ENCODE data around the gene CPSF4.
A peak's percentile ranks its signal among the peaks of the same experiment; 100 is the strongest.
"Not testable (repeated sequence)": the region's sequence is repeated elsewhere in the genome, so short reads cannot be mapped to it uniquely, and the experiment has no call there.

The CPSF4 gene

DNA sequence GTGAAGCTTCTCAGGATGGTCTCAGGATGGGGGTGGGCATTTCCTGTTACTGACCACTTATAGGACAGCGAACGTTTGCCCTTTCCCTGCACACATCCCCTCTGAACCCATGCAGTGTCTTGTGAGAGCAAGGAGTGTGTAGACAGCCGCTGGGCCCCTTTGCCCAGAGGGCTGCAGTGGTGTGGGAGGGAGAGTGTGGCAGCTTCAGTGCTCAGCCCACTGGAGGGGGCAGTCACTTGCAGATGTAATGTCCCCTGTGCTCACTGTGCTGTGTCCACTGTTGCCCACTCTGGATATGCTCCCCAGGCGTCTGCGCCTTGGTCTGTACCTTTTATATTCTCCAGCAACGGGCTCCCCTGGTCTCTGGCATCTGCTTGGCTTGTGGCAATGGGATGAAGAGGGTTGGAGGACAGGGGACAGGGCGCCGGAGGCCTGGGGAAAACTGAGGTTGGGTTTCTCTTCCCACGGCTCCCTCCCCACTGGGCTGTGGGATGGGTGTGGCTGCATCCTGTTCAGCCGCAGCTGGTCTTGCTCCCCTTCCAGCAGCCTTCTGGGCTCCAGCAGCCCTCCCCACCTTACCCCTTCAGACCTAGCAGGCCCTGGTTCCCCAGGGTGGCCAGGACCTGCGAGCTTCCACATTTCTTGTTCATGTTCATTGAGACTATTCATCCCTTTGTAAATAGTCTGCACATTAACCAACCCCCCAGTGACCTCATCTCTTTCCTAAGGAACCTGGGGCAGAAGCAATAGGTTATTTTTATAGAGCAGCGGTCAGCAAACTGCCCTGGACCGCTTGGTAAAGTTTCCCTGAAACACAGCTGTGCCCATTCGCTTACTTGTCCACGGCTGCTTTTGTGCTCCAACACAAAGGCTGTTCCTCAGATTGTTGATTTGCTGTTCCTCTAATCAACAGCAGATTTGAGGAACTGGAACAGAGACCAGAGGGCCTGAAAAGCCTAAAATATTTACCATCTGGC, 40.0 kb downstream of the CPSF4 start:
- DNase-seq (ENCODE audit: insufficient read length, low spot score), result no peak
- no peak for FAIRE-seq

DNA sequence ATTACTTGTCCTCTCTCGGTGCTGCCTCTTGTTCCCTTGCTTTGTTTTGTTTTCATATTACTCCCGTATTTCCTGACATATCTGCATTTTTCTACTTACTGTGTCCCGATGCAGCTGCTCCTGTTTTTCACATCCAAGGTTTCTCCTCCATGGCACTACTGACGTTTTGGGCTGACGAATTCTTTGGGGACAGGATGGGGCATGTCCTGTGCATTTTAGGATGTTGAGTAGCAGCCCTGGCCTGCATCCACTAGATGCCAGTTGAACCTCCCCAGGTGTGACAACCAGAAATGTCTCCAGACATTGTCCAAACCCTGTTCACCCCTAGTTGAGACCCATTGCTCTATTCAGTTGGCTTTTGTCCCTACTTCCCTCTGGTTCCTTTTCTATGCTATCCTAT, 46.4 kb downstream of the CPSF4 start:
- FAIRE-seq (no peak), DNase-seq (ENCODE audit: insufficient read length, low spot score) (no peak)

DNA sequence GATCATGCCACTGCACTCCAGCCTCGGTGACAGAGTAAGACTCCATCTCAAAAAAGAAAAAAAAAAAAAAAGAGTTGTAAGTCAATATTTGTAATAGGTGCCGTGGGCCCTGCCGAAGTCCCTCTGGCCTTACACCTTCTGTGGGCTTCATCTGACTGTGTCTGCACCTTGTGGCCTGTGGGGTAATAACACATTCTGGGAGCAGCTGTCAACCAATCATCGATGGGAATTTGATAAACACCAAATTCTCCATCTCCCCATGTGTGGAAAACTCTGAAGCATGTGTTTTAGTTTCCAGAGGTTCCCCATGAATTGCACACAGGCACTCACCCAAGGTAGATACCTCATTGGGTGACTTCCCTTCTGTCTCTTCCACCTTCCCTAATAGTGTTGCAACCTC, 50.5 kb downstream of the CPSF4 start:
- DNase-seq (ENCODE audit: insufficient read length, low spot score), result no peak
- FAIRE-seq, result no peak

DNA sequence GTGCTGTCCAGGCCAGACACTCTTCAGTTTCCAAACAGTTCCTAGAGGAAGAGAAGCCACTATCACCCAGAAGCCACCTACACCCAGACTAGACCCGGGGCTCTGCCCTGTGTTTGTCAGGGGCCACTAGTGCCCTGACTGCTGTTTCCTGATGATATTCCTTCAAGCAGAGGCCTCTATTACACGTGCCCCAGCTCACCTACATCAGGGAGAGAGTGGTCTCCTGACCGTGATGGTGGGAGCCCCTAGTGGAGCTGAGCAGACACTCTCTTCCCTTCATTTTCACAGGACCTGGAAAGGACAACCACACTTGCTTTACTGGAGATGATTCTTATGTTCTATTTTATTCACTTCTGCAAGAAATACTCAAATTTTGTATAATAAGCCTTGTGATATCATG, 52.1 kb downstream of the CPSF4 start:
- FAIRE-seq, result no peak
- no peak for DNase-seq (ENCODE audit: insufficient read length, low spot score)

DNA sequence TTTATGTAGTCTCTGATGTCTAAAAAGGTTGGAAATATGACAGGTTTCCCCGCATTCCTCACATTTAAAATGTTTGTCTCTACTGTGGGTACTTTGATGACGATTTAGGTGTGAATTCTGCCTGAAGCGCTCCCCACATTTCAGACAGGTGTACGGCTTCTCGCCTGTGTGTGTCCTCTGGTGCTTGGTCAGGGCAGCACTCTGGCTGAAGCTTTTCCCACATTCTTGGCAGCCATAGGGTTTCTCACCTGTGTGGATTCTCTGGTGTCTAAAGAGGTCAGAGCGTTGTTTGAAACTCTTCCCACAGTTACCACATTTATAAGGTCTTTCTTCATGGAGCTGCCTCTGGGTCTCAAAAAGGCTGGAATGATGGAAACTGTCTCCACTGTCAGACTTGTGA, 55.1 kb downstream of the CPSF4 start:
- DNase-seq (ENCODE audit: insufficient read length, low spot score) (no peak), FAIRE-seq (no peak)

DNA sequence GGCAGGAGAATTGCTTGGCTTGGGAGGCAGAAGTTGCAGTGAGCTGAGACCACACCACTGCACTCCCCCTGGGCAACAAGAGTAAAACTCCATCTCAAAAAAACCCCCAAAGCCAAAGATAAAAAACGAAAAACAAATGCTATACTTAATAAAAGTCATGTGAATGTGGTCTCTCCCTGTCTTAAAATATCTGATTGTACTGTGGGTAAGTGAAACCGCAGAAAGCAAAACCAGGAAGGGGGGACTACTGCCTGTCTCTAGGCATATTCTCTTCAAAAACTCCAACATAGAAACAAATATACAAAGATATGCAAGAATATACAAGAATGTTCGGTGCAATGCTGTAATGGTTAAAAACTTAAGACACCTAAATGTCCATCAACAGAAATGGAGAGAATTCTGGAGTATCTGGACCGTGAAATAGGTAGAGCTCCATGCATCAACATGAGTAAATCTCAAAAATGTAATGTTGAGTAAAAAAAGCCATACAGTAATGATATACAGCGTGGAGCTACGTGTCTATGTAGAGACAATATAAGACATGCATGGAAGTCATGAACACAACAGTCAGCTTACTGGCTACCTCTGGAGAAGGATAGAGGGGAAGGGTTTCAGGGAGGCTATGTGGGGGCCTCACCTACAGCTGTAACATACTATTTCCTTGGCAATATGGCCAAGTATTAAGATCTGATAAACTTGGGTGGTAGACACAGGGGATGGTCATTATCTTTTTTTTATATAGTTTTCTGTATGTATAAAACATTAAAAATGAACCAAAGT, 59.2 kb downstream of the CPSF4 start:
- FAIRE-seq, result no peak
- no peak for DNase-seq (ENCODE audit: insufficient read length, low spot score)

DNA sequence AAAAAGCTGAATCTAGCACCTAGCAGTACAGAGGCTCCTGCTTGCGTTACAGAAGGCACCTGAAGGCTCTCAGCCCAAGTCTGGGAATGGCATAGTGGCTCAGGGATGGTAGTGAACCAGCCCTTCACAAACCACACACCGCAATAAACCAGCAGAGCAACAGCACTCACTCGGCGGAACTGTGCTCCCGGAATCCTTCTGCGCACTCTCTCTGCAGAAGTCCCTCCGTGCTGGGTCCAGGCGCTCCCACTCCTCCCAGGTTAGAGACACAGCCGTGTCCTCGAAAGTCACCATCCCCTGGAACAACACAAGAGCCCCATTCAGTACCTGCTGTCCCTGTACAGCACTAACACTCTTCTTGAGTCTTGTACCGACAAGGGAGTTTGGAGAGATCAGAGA, 59.8 kb downstream of the CPSF4 start:
- DNase-seq (ENCODE audit: insufficient read length, low spot score) (no peak), FAIRE-seq (no peak)

DNA sequence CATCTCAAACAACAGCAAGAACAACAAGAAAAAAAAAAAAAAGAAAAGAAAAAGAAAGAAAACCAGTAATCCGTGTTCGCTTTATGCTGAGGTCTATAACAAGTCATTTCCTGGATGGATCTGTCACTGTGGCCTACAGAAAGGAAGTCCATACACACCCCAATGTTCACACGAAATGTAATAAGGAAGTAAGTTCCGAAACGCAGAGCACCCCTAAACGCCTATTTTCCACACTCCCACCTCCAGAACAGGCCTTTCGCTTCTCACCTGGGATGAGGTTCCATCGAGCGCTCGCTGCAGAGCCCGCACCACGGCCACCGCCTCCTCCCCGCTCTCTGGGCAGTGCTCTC, 60.6 kb downstream of the CPSF4 start:
- DNase-seq (ENCODE audit: insufficient read length, low spot score), result peak; percentile 14
- FAIRE-seq, result no peak

DNA sequence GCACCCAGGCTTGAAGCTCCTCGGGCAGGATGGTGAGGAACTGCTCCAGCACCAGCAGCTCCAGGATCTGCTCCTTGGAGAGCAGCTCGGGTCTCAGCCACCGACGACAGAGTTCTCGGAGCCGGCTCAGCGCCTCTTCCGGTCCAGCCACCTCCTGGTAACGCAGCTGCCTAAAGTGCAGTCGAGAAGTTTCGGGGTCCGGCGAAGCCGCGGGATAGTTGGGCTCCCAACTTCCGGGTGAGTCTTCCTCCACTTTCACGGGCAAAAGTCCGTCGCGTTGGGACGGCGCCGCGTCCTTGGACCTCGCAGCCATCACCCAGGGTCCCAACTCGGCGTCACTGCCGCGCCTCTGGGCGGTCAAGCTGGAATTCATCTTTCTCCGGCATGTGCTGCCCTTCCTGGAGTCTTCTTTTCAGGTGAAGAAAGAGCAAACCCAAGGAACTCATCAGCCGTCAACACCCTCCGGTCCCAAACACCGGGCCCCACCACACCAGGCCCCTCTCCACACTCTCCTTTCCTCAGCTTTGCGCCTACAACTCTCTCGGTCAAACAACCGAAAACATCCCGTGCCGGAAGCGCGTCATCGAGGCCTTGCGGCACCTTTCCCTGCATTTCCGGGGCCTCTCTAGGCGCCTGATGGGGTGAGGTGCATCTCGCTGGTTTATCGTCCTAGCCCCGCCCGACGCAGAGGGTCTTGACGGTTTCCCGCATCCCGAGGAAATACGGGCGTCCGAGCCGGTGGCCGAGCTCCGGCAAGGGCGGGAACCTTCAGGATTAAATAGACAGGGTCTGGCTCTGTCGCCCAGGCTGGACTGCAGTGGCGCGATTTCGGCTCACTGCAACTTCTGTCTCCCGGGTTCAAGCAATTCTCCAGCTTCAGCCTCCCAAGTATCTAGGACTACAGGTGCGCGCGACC, 61.2 kb downstream of the CPSF4 start, which contains the start of gene ZNF394:
TSS of gene ZNF394 (minus strand) at position 561 of the 916 bp plus-strand sequence. CDS start at position 373, 188 bp downstream.
- DNase-seq (ENCODE audit: insufficient read length, low spot score), result peak; percentile 76

DNA sequence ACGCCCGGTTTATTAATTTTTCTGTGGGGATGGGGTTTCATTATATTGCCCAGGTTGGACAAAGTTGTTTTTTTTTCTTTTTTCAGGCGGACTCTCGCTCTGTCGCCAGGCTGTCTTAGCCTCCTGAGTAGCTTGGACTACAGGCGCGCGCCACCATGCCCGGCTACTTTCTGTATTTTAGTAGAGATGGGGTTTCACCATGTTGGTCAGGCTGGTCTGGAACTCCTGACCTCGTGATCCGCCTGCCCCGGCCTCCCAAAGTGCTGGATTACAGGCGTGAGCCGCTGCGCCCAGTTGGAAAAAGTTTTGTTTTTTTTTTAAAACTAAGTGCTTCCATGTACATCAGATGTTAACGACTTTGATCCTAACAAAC, 61.9 kb downstream of the CPSF4 start:
- FAIRE-seq (no peak), DNase-seq (ENCODE audit: insufficient read length, low spot score) (no peak)

More for the DNA sequence above, 61.2 kb downstream of the CPSF4 start, which contains the start of gene ZNF394:
- peak; percentile 86 for FAIRE-seq

DNA sequence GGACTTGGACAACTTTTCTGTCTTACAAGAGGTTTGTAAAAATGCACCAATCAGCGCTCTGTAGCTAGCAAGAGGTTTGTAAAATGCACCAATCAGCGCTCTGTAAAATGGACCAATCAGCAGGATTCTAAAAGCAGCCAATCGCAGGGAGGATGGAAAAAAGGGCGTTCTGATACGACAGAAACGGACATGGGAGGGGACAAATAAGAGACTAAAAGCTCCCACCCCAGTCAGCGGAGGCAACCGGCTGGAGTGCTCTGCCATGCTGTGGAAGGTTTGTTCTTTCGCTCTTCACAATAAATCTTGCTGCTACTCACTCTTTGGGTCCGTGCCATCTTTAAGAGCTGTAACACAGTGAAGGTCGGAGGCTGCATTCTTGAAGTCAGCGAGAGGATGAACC, 62.5 kb downstream of the CPSF4 start:
- not testable (repeated sequence) for DNase-seq (ENCODE audit: insufficient read length, low spot score); FAIRE-seq

DNA sequence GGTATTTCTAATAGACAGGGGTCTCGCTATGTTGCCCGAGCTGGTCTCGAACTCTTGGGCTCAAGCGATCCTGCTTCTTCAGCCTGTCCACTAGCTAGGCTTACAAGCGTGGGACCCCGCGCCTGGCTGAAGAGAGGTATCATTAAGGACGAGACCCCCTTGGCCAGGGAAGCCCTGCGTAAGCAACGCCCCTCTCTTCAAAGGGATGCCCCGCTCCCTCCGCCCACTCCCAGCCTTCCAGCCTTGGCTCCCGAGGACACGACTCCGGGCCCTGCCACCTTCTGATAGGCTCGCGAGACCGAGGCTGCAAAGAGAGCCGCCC, 65.5 kb downstream of the CPSF4 start:
- no peak for FAIRE-seq
- DNase-seq (ENCODE audit: insufficient read length, low spot score), result no peak

DNA sequence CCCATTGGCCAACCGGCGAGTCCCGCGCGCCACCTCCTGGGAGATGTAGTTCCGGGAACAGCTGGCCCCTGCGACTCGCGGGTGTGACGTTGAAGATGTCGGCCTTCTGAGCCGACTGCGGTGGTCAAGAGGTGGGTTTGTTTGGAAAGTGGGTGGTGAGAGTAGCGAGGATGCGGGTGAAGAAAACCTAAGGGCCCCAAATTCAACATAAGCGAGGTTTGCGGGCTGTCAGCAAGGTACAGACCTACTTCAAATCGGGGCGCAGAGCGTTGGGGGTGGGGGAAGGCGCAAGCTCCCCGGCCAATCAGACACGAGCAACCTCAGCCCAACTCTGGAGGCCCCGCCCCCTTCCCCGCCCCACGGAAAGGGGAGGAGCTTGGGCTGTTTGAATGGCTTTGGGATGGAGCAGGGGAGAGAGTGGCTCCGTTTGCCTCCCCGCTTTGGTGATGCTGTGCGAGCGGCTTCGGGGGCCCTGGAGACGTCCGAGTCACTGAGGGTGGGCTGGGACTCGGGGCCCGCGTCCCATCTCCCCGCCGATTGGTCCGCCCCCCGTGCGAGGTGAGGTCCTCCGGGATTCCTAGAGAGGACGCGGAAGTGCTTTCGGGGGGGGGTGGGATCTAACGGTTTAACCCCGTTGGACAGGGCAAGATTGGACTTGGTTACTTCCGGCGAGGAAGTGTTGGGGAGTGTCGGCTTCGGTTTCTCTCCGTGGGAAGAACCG, 66.0 kb downstream of the CPSF4 start, which contains the start of gene ZKSCAN5:
TSS of gene ZKSCAN5 (plus strand) at position 60 of the 721 bp plus-strand sequence. CDS start 1,383 bp downstream, outside the sequence.
- peak; percentile 94 for FAIRE-seq

DNA sequence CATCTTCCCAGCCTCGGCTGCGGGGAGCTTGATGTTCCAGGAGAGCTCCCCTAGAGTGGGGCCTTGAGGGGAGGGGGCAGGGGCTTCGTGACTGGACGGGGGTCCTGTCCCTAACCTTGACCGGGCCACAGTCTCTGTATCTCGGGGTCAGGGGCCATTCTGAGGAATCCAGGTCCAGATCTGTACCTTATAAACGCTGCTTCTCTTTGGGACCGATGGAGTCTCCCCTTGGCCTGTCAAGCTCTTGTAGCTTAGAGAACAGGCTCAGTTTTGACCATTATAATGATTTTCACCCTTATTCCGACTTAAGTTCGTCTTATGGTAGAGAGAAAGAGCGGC, 66.5 kb downstream of the CPSF4 start:
- FAIRE-seq, result no peak

More for the DNA sequence above, 66.0 kb downstream of the CPSF4 start, which contains the start of gene ZKSCAN5:
- DNase-seq (ENCODE audit: insufficient read length, low spot score), result peak; percentile 79

More for the DNA sequence above, 66.5 kb downstream of the CPSF4 start:
- no peak for DNase-seq (ENCODE audit: insufficient read length, low spot score)
